GM18517 (cell line): Measurements from ENCODE around the gene PAPPA2.
"Not testable (repeated sequence)": the region's sequence is repeated elsewhere in the genome, so short reads cannot be mapped to it uniquely, and the experiment has no call there.

Source experiments
- ATAC-seq: cut with Tn5 transposase; IDR thresholded peaks from one replicate; pipeline ENCODE4 v1.9.1; 2021; ENCODE audit warnings: mild to moderate bottlenecking, moderate library complexity; ENCODE audit not compliant: unreplicated experiment

The PAPPA2 gene

DNA sequence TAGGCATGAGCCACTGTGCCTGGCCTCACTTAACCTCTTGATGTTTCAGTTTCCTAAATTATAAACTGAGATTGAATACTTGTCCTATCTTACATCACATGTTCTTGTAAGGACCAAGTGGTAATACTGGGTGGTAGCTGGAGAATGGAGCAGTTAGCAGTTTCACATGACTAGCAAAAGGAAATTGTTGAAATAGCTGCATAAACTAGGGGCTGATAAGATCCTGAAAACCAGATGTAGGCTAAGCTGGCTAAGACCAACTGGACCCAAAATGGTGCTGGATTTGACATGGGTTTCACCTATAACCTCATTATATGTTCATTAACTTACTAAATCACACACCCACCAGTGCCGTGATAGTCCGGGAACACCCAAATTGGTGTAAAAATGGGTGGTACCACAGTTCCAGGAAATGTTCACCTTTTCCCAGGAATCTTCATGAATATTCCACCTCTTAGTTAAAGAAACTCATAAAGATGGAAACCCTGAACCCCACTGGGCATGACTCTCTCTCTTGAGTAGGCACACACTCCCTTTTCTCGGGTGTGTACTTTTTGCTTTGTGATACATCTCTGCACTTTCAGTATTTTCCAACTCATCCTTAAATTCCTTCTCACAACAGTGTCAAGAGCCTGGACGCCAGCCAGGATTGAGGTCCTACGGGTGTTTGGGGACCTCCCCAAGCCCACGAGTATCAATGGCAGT is at the start of gene PAPPA2:
TSS of gene PAPPA2 (plus strand) at position 502 of the 705 bp plus-strand sequence. CDS start 93,148 bp downstream, outside the sequence.
- no peak for ATAC-seq

GRCh38 chr1:176416777-176417176 is 46.2 kb upstream of the PAPPA2 start:
- no peak for ATAC-seq

DNA sequence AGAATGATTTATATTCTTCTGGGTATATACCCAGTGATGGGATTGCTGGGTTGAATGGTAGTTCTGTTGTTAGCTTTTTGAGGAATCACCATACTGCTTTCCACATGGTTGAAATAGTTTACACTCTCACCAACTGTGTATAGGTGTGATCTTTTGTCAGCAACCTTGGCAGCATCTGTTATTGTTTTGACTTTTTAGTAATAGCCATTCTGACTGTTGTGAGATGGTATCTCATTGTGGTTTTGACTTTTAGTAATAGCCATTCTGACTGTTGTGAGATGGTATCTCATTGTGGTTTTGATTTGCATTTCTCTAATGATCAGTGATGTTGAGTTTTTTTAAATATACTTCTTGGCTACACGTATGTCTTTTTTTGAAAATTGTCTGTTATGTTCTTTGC is 43.4 kb upstream of the PAPPA2 start:
- not testable (repeated sequence) for ATAC-seq

GRCh38 chr1:176434234-176434633 is 28.7 kb upstream of the PAPPA2 start:
- ATAC-seq: no peak

DNA sequence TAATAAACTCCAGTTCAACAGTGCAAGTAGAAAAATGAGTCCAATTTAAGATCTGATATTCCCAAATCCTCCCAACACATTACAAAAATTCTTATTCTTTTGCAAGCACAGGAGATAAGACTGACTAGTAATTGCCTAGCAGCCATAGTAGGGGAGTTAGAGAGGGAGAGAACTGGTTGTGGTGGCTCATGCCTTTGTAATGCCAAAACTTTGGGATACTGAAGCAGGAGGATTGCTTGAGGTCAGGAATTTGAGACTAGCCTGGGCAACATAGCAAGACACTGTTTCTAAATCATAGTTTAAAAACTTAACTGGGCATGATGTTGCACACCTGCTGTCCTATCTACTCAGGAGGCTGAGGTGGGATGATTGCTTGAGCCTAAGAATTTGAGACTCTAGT is 26.7 kb upstream of the PAPPA2 start:
- ATAC-seq: no peak

- no peak for ATAC-seq
Measured at GRCh38 chr1:176440176-176440575, 22.8 kb upstream of the PAPPA2 start.

GRCh38 chr1:176444286-176444685 is 18.7 kb upstream of the PAPPA2 start:
- no peak for ATAC-seq

GRCh38 chr1:176445402-176445801 is 17.6 kb upstream of the PAPPA2 start:
- ATAC-seq: no peak

DNA sequence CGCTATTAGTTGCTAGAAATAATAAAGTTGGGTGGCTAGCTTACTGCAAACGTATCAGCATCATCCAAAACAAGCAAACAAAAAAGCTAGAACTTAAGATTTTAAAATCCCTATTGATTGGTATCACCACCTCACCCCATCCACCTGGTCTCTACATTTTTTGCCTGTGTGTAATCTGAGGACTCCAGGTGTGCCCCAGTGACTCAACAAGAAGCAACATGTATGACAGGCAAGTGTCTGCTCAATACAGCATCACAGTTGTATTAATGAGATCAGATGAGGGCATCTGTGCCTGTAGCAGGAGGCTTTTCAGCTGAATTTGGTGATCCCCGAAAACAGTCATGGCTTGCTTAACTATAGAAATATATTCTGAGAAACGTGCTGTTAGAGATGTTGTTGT is 14.6 kb upstream of the PAPPA2 start:
- no peak for ATAC-seq

DNA sequence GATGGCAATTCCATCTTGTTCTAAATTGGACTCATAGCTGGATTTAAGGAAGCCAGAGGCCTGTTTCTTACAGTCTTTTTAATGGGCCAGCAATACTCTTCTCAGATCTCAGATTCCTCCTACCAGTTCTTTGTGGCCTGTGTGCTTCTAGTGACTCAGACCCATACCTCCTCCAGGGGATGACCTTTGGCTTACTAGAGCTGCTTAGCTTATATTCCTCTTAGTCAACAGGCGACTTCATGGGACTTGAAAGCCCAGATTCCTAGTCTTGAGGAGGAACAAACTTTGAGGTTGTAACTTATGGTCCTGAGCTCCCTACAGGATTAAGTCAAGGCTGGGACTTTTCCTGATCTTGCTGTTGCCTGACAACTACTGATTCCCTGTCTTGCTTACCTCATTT is 12.4 kb upstream of the PAPPA2 start:
- ATAC-seq: no peak

DNA sequence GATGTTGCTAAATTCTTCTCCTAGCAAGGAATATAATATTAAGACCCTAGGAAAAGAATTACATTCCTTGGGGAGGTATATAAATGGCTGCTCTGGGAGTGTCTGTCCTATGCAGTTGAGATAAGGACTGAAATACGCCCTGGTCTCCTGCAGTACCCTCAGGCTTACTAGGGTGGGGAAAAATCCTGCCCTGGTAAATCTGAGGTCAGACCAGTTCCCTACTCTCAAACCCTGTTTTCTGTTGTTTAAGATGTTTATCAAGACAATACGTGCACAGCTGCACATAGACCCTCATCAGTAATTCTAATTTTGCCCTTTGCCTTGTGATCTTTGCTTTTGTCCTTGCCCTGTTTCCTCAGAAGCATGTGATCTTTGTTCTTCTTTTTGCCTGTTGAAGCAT is 11.2 kb upstream of the PAPPA2 start:
- ATAC-seq: not testable (repeated sequence)

- no peak for ATAC-seq
Measured at GRCh38 chr1:176456795-176457194, 6.2 kb upstream of the PAPPA2 start.

- ATAC-seq: no peak
Measured at GRCh38 chr1:176460544-176461336, 2.2 kb upstream of the PAPPA2 start.

GRCh38 chr1:176461576-176461975 is 1.4 kb upstream of the PAPPA2 start:
- ATAC-seq: no peak

- no peak for ATAC-seq
Measured at GRCh38 chr1:176466514-176466913, 3.5 kb downstream of the PAPPA2 start.

DNA sequence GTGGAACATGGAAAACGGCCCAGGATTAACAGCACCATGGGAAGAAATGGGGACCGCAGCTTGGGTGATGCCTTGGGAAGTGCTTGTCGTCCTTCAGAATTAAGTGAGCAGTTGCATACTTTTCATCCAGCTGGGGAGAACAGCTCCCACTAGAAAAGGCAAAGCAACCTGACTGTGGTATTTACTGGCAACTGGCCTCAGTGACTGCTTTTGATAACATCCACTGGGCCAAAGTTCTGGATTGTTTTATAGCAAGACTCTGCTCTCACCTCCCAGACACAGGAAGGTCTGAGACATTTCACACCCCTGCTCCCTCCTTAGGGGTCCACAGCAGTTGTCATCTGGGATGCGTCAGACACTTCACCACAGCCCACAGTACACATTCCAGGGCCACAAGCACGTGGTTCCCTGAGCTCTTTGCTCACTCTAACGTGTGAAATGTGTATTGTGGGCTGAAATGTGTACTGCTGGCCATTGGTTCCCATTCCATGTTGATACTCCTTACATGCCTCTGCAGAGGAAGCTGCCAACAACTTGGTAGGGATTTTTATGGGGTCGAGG is 6.6 kb downstream of the PAPPA2 start:
- no peak for ATAC-seq

GRCh38 chr1:176471338-176472121 is 8.6 kb downstream of the PAPPA2 start:
- ATAC-seq: no peak

- ATAC-seq: no peak
Measured at GRCh38 chr1:176479971-176480370, 17.0 kb downstream of the PAPPA2 start.

DNA sequence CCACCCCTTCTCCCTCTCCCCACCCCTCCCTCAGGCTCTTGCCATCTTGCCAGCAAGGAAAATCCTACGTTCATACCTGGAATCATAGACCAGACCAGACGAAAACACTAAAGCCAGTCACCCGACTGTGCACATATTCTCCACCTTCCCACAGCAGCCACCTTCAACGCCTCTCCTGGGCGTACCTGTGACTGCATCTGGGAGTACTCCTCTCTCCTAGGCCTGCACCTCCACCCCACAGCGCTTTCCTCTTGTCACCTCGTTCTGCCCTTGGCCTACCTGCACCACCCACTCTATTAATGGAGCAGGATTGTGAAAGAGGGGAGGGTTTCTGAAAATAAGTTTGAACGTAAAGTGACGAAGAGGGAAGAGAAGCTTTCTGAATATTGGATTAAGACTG is 17.8 kb downstream of the PAPPA2 start:
- ATAC-seq: no peak

DNA sequence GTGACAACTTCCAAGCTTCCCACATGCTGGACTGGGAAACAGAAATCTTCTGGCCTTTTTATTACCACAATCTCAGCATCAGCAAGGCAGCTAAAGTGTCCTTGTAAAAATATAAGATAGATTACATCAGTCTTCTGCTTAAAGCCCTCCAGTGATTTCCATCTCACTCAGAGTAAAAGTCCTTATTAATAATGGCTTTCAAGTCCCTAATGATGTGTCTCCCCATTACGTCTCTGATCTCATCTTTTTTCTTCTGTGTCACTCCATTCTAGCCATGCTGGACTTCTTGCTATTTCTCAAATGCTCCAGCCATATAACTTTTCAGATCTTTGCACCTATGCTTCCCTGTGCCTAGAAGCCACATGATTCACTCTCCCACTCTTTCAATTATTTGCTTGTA is 22.1 kb downstream of the PAPPA2 start:
- ATAC-seq: no peak

GRCh38 chr1:176494436-176494835 is 31.5 kb downstream of the PAPPA2 start:
- ATAC-seq: no peak
